Measurements from ENCODE around the gene MYZAP.

- TF ChIP-seq POLR2AphosphoS5 (IDR thresholded peaks at IDR 0.05; ENCODE audit: low read depth, low read length) (no peak), SPI1 (IDR thresholded peaks at IDR 0.05; ENCODE audit: low read depth, low read length) (no peak), POLR2A (IDR thresholded peaks at IDR 0.05; ENCODE audit: low read depth, low read length) (no peak), TAF1 (IDR thresholded peaks at IDR 0.05; ENCODE audit: low read depth, low read length) (no peak)
Observed at GRCh38 chr15:57547243-57547755, 44.4 kb upstream of the MYZAP start.

Data from GM12891 (cell line).